HS-5 (cell line): ENCODE data around the gene ADAM12.
"Not testable (repeated sequence)": the region's sequence is repeated elsewhere in the genome, so short reads cannot be mapped to it uniquely, and the experiment has no call there.

Experiments used
- DNase-seq: peaks from one replicate; pipeline ENCODE4 v3.0.0-alpha.2; 2012; ENCODE audit warnings: low read depth

Gene ADAM12

DNA sequence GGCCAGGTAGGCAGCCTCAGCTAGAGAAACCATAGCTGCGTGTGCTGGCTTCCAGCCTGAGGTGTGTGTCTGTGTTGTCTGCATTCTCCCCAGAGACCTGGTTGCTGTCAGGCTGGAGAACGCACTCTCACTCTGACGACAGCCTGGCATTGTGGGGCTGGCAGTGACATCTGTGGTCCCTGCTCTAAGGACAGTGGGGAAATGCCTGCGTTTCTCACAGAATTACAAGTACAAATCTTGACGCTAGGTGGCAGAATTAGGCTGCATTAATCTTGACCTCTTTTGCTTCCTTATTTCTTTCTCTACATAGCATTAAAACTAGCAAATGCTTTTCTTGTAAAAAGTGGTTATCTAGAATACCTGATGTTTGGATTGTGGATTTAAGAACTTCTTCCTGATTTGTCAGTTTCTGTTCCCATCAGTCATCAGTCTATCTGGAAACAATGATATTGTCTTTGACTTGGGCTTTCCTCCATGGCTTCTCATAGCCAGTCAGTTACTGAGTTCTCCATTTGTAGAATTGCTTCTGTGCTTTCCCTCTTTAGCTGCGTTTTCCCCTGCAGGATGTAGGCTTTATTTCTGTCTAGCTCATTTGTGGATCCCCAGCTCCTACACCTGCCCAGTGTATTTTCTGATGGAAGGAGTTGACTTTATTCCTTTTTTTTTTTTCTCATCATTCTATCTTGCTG lies 405.9 kb downstream of the ADAM12 start:
- DNase-seq, result peak; percentile 57

DNA sequence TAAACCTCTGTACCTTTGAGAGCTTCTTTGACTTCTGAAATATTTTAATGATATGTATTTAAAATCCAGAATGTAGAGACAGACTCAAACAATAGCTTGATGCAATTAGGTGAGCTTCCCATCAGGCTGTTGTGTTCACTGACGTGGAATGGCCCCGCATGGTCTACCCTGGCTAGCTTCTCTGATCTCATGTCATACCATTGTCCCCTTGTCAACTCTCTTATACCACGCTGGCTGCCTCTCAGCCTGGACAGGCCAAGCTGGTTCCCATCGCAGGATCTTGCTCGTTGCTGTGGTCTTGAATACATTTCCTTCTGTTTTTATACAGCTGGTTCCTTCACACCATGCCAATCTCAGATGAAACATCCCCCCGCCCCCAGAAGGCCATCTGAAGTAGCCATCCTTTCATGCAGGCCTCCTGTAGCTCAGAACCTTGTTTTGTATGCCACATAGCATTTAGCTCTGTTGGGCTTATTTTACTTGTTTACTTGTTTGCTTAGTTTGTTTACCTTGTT lies 407.7 kb downstream of the ADAM12 start:
- DNase-seq, result no peak

DNA sequence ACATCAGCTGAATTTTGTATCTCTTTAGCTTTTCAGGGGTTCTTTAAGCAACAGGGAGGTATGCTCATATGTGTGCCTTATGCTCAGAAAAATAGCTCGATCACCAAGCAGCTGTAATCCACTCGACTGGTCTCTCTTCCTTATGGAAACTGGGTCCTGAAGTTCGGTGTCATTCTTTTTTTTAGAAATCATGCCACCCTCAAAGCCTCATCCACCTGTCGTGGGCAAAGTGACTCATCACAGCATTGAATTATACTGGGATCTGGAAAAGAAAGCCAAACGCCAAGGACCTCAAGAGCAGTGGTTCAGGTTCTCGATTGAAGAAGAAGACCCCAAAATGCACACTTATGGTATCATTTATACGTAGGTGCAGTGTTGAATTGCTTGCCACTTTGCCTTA lies 408.3 kb downstream of the ADAM12 start:
- DNase-seq, result no peak

DNA sequence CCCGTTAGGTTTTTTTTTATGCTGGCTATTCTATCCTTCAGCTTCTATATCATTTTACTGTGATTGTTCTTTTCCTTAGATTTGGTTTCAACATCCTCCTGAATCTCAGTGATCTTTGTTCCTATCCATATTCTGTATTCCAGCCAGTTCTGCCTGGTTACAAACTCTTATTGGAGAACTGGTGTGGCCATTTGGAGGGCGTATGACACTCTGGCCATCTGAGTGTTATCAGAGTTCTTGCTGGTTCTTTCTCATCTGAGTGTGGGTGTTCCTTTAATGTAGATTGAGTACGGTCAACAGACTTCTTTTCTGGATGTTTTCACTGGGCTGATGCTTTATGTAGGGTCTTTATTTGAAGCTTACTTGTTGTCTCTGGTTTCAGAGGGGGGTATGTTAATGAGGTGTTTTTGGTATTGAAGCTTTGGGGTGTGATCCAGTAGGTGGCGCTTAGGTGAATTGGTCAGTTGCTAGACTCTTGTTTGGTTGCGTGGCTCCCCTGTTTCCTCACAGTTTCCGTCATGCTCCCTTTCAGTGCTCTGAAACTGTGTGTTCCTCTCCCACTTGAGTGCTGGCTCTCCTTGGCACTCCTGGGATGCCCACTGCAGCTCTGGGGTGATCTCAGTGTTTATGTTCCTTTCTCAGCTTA lies 411.2 kb downstream of the ADAM12 start:
- no peak for DNase-seq

DNA sequence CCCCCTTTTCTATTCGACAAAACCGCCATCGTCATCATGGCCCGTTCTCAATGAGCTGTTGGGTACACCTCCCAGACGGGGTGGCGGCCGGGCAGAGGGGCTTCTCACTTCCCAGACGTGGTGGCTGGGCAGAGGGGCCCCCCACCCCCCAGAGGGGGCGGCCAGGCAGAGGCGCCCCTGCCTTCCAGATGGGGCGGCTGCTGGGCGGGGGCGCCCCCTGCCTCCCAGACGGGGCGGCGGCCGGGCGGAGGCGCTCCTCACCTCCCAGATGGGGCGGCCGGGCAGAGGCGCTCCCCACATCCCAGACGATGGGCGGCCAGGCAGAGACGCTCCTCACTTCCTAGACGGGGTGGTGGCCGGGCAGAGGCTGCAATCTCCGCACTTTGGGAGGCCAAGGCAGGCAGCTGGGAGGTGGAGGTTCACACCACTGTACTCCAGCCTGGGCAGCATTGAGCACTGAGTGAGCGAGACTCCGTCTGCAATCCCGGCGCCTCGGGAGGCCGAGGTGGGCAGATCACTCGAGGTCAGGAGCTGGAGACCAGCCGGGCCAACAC lies 418.1 kb downstream of the ADAM12 start:
- DNase-seq, result not testable (repeated sequence)

DNA sequence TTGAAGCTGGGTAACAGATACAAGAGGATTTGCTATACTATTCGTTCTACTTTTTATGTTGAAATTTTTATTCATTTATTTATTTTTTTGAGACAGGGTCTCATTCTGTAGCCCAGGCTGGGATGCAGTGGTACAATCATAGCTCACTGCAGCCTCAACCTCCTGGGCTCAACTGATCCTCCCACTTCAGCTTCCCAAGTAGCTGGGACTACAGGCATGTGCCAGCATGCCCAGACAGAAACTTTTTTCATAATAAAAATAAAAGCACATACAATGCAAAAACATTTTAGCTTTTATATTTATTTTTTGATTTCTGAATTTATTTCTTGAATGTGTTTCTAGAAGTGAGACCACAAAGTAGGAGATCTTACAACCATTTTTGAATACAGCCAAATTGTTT lies 420.7 kb downstream of the ADAM12 start:
- no peak for DNase-seq

DNA sequence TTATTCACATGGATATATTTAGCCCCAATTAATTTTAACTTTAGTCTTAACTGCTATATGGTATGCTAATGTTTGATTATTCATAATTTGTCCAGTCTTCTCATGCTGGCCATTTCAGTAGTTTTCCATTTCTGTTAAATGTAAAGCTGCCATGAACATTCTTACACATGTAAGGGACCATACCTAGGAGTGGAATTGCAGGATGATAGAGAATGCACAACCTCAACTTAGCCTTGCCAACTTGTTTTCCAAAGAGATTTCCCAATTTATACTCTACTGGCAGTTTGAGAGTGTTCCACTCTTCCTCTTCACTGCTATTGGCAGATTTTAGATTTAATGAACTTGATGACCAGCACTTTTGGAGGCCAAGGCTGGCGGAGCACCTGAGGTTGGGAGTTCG lies 423.7 kb downstream of the ADAM12 start:
- DNase-seq, result no peak
